ENCODE data around the gene GLIS2.
A peak's percentile ranks its signal among the peaks of the same experiment; 100 is the strongest.

GLIS2 gene

DNA sequence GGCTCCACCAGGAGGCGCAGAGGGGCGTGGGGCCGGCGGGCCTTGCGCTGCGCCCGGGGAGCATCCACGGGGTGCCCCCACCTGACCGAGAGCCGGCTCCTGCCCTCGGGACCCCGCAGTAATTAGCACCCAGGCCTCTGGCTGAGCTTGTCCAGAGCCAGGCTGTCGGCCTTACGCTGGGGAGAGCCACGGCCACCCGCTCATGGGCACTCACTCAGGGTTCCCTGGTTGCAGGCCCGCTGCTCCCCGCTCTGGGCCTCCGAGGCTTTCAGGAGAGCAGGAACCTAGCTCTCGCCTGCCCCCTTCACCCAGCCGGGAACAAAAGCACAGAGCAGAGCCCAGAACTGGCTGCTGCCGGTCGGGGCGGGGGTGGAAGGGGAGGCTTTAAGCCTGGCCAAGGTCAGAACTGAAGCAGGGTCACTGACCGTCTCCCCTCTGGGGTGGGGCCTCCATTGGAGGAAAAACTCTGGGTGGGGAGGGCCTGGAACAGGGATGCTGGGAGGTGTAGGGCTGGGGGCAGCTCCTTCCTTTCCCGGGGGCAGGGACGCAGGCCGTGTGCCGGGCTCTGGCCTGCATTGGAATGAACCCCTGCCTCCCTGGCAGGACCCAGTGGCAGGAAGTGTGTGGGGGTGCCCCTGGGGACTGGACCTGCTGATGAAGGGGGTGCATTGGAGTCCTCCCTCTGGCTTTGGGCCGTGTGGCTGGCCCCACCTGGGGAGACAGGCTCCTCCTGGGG, 12.3 kb downstream of the GLIS2 start:
- Mint-ChIP-seq H3K9me3 (no peaks in the 10 kb centered on the region), H3K4me1 (peaks cover 43% of the 10 kb centered on the region), H3K27ac (no peak overlapping the region), H3K36me3 (ENCODE audit: low read depth) (peaks cover 5% of the 10 kb centered on the region), H3K4me3 (peak overlapping the region; percentile 49), H3K27me3 (ENCODE audit: low read depth, poor library complexity) (no peaks in the 10 kb centered on the region)
- TF ChIP-seq, protein P1, sequence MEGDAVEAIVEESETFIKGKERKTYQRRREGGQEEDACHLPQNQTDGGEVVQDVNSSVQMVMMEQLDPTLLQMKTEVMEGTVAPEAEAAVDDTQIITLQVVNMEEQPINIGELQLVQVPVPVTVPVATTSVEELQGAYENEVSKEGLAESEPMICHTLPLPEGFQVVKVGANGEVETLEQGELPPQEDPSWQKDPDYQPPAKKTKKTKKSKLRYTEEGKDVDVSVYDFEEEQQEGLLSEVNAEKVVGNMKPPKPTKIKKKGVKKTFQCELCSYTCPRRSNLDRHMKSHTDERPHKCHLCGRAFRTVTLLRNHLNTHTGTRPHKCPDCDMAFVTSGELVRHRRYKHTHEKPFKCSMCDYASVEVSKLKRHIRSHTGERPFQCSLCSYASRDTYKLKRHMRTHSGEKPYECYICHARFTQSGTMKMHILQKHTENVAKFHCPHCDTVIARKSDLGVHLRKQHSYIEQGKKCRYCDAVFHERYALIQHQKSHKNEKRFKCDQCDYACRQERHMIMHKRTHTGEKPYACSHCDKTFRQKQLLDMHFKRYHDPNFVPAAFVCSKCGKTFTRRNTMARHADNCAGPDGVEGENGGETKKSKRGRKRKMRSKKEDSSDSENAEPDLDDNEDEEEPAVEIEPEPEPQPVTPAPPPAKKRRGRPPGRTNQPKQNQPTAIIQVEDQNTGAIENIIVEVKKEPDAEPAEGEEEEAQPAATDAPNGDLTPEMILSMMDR (IDR thresholded peaks at IDR 0.05), result peak; percentile 37
- peak; percentile 79 for DNase-seq

DNA sequence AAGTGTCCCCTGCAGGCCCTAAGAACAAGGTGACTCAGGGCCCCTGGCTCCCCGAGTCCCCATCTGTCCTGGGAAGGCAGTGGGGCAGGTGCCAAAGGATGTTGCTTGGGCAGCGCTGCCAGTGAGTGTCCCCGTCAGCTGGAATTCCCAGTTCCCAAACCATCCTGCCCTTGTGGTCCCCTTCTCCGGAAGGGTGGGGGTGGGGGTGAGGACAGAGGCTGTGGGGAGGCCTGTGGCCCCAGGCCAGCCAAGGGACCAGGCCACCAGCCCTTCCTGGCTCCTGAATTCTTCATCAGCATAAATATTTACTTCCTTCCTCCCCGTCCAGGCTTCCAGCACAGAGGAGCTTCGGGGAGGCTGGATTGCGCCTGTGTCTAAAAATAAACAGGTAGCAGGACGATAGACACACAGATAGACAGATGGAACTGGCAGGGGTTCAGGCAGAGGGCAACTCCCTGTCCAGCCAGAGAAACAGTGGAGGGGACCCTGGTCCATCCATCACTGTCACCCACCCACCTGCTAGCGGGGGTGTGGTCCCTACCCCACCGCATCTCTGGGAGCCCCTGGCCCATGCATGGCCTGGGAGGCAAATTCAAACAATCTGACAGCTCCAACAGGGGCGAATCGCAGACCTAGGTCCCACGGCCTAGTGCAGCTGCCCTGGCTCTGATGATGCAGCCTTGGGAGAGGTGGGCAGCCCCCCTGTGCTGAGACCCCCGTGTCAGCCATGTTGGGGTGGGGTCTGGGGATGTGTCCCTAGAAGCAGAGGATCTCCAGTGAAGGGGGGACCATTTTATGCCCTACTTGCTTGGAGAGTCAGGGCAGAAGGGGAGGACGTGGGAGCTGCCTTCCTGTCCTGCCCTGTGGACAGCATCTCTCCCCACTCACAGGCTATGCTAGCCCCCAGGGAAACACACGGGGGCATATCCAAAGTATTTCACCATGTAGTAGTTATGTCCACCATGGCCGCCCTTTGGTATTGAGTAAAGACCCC, 13.2 kb downstream of the GLIS2 start:
- no peaks in the 10 kb centered on the region for H3K27me3 Mint-ChIP-seq (ENCODE audit: low read depth, poor library complexity)
- TF ChIP-seq, protein P1 (IDR thresholded peaks at IDR 0.05), result no peak
- DNase-seq, result no peak

DNA sequence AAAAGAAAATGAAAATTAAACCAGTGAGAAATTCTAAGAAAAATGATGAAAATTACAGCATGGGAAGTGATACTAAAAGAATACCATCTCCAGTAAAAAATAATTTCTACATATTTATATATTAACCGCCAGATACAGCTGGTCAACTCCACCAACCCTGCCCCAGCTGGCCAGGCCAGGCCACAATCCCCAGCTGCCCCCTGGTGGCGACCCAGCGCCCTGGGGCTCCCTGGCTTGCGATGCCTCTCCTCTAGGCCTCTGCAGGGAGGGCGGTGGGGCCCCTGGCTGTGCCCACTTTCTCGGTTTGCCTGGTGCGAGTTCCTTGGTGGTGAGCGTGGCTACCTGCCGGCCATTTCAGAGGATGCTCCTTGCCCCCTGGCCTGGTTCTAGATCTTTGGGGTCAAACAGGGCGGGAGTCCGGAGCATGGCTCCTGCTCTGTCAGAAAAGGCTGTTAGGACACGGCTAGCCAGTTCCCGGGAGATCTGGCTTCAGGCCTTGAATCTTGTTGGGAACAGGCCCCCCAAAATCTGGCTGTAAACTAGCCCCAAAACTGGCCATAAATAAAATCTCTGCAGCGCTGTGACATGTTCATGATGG, 14.5 kb downstream of the GLIS2 start:
- TF ChIP-seq, protein P1 (IDR thresholded peaks at IDR 0.05), result peak; percentile 89
- H3K4me3 Mint-ChIP-seq, result no peak overlapping the region
- peaks cover 29% of the 10 kb centered on the region for H3K4me1 Mint-ChIP-seq
- H3K9me3 Mint-ChIP-seq, result no peaks in the 10 kb centered on the region
- DNase-seq, result peak; percentile 83
- H3K36me3 Mint-ChIP-seq (ENCODE audit: low read depth), result peaks cover 10% of the 10 kb centered on the region
- H3K27me3 Mint-ChIP-seq (ENCODE audit: low read depth, poor library complexity), result no peaks in the 10 kb centered on the region
- H3K27ac Mint-ChIP-seq, result no peak overlapping the region

More for the DNA sequence above, 13.2 kb downstream of the GLIS2 start:
- H3K36me3 Mint-ChIP-seq (ENCODE audit: low read depth), result peaks cover 5% of the 10 kb centered on the region
- peaks cover 37% of the 10 kb centered on the region for H3K4me1 Mint-ChIP-seq
- no peak overlapping the region for H3K4me3 Mint-ChIP-seq
- H3K9me3 Mint-ChIP-seq, result no peaks in the 10 kb centered on the region
- H3K27ac Mint-ChIP-seq, result no peak overlapping the region

DNA sequence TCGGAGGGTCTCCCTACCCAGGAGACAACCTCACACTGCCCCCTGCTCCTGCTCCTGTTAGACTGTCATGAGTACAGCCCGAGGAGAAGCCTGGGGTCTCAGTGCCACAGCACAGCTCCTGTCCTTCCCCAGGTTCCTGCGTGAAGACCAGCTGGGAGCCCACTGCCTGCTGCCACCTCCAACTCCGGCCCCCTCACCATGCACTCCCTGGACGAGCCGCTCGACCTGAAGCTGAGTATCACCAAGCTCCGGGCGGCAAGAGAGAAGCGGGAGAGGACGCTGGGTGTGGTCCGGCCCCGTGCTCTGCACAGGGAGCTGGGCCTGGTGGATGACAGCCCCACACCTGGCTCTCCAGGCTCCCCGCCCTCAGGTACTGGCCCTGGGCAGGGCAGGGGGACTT, 16.2 kb downstream of the GLIS2 start:
- no peak overlapping the region for H3K4me3 Mint-ChIP-seq
- no peaks in the 10 kb centered on the region for H3K9me3 Mint-ChIP-seq
- no peak overlapping the region for H3K27ac Mint-ChIP-seq
- DNase-seq, result no peak
- peaks cover 15% of the 10 kb centered on the region for H3K36me3 Mint-ChIP-seq (ENCODE audit: low read depth)
- H3K4me1 Mint-ChIP-seq, result peaks cover 21% of the 10 kb centered on the region
- H3K27me3 Mint-ChIP-seq (ENCODE audit: low read depth, poor library complexity), result no peaks in the 10 kb centered on the region
- TF ChIP-seq, protein P1 (IDR thresholded peaks at IDR 0.05), result no peak

DNA sequence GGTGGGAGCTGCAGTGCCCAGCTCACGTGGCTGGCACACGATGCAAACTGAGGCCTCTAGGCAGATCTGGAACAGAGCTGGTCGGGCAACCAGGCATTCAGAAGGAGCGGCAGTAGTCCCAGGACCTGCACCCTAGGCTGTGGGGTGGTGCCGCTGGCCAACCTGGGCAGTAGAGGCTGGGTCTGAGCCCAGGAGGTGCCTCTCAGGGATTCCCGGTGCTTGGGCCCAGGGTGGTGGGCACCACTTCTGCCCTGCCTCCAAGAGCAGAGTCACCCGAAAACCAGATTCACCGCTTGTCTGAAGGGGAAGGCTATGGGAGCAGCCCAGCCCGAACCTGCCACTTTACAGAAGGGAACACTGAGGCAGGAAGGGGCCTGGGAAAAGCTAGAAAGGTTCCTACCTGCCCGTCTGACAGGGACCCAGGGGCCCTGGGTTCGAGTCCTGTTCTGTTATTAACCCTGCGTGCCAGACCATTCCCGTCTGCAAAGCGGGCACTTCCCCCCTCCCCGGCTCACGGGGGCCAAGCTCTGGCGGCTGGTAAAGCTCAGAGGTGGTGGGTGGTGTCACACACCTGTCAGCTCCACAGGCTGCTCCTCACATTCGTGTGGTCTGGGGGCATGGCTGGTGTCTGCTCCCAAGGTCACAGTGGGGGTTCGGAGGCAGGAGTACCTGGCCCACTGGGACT, 16.9 kb downstream of the GLIS2 start:
- no peaks in the 10 kb centered on the region for H3K27me3 Mint-ChIP-seq (ENCODE audit: low read depth, poor library complexity)
- no peak for DNase-seq
- H3K4me3 Mint-ChIP-seq, result no peak overlapping the region
- H3K4me1 Mint-ChIP-seq, result peaks cover 21% of the 10 kb centered on the region
- peaks cover 15% of the 10 kb centered on the region for H3K36me3 Mint-ChIP-seq (ENCODE audit: low read depth)
- no peak overlapping the region for H3K27ac Mint-ChIP-seq
- TF ChIP-seq, protein P1 (IDR thresholded peaks at IDR 0.05), result no peak
- no peaks in the 10 kb centered on the region for H3K9me3 Mint-ChIP-seq

Data from nephron progenitor cell (in vitro differentiated cells).